ENCODE measurements around the gene TNFSF13B.
"Not testable (repeated sequence)": the region's sequence is repeated elsewhere in the genome, so short reads cannot be mapped to it uniquely, and the experiment has no call there.

The TNFSF13B gene

DNA sequence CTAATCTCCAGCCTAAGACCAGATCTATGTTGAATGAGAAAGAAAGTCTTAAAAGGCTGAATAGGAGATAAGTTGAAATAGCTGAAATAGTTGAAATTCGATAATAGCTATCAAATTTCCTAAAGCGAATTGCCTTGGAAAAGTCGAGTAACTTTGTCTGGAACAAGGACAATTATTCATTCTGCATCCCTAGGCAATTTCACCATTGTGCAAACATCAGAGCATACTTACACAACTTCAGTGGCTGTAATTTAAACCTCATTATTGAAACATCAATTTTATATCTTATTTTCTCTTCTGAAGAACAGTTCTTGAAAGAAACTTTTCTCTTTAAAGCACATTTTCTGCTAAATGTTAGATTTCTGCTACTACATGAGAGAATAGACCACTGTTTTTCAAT, 13.6 kb downstream of the TNFSF13B start:
- DNase-seq: no peak

DNA sequence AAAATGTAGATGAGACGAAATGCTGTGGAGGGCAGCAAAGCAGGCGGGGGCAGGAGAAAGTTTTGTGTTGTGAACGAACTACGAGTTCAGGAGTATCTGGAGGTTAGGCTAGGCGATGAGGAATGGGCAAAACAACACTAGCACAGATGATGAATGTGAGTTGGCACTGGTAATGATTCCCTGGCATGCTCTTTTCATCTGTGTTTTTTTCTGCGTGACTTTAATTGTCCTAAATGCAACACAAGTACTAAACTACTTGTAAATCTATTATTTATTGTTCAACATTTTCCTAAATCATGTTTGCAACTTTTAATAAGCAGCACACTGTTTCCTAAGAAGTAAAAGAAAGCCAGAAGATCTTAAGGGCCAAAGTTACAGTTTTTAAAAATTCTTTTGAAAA, 19.2 kb downstream of the TNFSF13B start:
- DNase-seq: no peak

DNA sequence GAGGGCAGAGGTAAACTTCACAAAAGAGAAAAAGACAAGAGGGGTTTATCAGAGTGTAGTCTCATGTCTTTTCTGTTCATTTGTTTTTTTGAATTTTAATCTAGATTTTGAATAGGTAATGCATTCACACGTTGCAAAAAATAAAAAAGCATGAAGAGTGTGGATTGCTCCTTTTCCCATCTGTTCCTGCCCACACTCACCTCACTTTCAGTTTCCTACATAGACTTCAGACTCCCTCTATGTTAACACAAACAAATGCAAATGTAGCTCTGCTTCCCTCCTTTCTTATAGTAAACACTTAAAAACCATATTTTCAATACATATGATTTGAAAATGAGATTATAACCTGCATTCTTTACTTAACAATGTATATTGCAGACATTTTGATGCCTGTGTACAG, 20.3 kb downstream of the TNFSF13B start:
- no peak for DNase-seq

DNA sequence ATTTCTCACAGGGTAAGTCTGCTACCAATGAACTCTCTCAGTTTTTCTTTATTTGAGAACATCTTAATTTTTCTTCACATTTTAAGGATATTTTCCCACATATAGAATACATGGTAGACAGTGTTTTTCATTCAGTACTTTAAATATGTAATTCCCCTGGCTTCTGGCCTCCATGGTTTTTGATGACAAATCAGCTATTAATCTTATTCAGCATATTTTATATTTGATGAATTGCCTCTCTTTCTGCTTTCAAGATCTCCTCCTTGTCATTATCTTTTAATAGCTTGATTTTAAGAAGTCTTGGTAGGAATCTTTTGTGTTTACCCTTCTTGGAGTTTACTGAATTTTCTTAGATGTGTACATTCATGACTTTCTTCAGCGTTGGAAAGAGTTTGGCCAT, 27.6 kb downstream of the TNFSF13B start:
- no peak for DNase-seq

DNA sequence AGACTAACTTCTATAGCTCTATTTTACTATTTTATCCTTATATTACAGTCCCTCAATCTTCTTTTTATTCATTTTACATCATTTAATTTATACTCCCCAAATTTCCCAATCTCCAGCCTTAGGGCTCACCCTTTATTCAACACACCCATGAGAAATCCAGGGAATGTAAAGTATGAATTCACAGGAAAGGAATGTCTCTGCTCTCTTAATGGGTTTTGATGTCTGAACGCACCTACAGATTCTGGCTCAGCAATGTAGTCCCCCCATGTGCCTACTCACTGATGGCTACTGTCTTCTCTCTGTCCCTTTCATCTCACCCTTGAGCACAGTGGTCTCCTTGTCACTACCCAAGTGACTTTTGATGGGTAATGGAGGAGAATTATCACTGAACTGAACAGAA, 32.8 kb downstream of the TNFSF13B start:
- no peak for DNase-seq

DNA sequence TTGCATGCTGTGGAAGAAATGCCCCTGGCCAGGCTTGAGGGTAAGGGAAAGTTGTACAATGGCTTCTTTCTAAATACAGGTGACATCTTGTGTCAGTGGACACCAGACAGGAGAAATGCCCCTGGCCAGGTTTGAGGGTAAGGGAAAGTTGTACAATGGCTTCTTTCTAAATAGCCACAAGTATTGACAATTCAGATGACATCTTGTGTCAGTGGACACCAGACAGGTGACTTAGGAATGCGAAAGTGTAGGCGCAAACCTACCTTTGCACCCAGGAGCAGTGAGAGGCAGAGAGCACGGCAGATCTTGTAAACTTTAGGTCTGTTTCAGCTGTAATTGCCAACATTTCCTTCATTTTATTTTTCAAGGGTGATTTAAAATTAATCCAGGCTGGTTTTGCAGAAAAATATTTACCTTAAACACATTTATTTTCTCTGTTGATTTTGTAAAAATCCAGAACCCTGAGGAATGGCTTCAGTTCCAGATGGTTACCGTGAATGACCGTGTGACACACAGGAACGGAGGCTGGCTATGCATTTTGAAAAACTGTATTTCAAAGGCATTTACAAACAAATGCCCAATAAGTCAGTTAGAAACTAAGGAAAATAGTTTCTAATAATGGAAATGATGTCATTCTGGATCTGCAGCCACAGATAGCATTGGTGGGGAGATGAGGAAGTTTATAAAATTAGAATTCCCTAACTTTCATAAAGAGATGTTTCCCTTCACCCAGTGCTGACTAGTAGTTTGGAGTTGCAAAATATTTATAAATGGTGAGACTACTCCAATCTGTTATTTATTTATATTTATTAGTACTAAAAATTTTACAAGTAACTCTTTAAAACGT, 34.9 kb downstream of the TNFSF13B start:
- DNase-seq: no peak

DNA sequence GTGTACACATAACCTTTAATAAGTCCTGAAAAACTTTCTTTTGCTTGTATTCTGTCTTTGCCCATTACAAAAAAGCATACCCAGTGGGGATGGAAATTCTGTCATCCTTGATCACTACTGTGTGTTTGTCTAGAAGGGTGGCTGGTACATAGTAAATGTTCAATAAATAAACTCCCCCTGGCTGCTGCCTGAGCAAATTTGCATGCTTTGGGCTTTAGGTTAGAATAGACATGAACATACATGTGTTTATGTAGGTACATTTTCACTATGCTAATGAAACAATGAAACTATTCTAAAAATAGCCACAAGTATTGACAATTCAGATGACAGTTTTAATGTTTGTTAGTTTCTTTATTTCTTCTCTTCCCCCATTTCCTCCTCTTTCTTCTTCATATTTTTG, 36.1 kb downstream of the TNFSF13B start:
- no peak for DNase-seq

DNA sequence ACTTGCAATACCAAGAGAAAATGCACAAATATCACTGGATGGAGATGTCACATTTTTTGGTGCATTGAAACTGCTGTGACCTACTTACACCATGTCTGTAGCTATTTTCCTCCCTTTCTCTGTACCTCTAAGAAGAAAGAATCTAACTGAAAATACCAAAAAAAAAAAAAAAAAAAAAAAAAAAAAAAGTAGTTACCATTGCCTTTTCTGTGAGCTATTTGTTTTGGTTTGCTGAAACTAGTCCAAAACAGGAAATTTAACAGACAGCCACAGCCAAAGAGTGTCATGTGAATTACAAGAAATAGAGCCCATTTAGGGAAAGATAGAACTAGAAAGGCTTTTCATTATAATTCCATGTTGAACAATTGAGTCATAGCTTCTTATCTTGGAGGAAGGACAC, 37.3 kb downstream of the TNFSF13B start:
- DNase-seq: no peak

DNA sequence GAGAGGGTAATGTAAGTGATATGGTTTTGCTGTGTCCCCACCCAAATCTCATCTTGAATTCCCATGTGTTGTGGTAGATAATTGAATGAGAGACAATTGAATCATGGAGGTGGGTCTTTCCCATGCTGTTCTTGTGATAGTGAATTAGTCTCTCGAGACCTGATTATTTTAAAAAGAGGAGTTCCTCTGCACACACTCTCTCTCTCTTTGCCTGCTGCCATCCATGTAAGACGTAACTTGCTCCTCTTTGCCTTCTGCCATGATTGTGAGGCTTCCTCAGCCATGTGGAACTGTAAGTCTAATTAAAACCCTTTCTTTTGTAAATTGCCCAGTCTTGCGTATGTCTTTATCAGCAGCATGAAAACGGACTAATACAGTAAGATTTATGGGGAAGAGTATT, 42.1 kb downstream of the TNFSF13B start:
- DNase-seq: not testable (repeated sequence)

DNA sequence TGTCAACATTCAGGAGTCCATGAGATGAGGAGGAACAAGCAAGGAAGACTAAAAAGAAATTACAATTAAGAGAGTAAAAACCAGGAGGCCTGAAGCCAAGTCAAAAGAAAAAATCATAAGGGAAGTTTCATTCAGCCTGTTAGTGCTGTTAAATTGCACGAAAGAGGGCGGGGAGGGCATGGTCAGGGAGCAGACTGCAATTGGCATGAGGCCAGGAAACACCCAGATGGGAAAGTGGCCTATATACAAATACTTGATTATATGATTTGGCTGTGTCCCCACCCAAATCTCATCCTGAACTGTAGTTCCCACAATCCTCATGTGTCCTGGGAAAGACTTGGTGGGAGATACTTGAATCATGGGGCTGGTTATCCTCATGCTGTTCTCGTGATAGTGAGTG, 43.9 kb downstream of the TNFSF13B start:
- DNase-seq: no peak

DNA sequence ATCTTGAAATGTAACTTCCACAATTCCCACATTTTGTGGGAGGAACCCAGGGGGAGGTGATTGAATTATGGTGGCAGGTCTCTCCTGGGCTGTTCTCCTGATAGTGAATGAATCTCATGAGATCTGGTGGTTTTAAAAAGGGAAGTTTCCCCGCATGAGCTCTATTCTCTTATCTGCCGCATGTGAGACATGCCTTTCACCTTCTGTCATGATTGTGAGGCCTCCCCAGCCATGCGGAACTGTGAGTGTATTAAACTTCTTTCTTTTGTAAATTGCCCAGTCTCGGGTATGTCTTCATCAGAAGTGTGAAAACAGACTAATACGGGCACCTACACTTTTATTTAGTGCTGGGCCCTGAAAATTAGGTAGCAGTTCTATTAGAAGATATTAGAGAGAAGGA, 45.8 kb downstream of the TNFSF13B start:
- DNase-seq: no peak

DNA sequence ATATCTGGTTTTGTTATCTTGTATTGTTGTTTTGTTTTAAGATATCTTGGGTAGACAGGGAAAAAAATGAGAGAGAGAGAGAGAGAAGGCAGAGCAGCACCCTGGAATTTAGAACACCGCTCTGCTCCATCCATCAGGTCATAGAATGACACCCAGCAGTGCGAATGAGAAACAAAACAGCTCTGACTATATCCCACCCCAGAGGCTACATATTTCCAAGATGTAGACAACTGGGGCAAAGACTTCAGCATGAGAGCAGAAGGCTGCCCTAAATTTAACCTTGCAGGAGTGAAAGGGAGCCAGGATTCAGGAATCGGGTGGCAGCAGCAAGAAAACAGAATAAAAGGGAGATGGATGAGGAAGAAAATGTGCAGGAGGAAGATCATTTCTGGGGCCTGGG, 46.5 kb downstream of the TNFSF13B start:
- no peak for DNase-seq

DNA sequence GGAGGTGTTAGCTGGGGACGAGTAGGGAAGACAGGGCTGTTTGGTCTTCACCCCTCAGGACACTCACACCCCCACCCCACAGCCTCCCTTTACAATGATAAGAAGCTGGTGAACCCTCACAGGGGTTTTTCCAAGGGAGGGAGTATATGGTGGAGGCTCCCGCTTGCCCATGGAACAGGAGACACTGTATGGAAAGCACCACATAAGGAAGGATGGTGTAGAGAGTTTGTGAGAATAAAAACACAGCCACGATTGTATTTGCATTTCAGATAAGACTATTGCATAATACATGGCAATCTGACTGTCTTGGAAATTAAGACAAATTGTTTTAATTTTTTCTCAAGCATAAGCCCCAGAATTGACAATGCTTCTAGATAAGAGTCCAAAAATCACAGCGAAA, 46.9 kb downstream of the TNFSF13B start:
- no peak for DNase-seq

DNA sequence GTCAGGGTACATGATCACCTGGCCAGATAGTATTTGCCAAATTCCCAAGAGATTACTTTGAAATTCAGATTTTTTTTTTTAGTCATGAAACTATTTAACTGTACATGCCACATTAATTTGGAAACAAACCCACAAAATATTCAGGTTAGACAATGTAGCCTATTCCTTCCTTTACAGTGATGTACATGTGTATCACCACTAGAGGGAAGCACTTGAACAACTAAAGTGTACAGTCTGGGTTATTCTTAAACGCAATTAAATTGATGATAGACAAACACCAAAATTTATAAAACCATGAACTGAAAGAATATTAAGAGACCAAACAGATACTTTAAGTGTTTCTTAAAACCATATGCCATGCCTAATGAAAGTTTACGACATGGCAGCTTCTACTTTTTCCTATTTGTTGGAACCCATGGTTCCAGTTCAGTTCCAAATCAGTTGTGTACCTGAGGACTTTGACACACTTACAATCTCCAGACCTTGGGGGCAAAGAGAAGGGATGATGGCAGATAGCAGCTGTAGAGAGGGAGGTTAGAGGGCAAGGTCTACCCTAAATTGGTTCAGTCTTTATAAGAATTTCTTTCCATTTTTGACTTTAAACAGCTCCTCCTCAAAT, 52.8 kb downstream of the TNFSF13B start:
- peak; percentile 30 for DNase-seq

DNA sequence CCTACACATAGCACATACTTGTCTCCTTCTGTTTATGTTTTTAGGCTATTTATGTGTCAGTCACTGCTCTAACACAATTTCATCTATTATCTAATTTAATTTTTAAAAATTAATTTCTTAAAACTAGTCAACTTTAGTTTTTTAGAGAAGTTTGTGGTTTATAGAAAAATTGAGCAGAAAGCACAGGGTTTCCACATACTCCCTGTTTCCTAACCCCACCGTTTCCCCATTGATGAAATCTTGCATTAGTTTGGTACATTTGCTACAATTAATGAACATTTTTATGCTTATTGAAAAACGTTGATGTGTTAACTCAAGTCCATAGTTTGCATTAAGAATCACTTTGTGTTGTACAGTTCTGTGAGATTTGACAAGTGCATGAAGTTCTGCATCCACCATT, 53.5 kb downstream of the TNFSF13B start:
- DNase-seq: no peak

DNA sequence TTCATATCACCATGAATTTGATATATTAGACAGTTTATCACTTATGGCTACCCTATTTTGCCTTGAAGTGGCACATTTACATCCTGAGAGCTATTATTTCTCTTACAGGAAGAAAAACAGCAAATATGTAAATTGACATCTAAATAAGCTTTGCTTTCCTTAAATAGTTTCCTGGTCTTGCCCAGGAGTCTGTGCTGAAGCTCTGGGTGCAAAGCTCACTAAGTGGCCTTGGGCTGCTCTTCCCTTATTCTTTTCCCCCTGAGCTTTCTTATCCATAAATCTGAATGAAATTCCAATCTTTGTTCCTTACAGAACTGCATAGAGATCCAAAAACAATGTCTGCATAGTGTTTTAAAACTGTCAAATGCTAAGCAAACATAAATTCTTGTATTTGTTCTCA, 56.3 kb downstream of the TNFSF13B start:
- no peak for DNase-seq

DNA sequence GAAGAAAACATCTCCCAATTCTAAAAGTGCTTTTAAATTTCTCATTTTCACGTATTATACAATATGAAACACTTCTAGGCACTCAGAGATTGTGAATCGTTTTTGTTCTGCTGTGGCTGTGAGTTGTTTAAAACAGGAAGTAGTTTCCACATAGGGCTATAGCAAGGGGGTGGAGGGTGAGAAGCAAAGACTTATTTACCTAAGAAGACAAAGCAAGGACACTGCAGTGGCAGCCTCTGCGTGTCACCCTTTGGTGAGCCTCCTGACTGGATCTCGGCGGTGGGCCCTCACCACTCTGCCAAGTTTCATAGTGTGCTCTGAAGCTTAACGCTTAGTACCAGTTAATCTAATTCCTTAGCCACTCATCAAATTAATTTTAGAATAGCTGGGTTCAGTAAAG, 56.8 kb downstream of the TNFSF13B start:
- DNase-seq: no peak

DNA sequence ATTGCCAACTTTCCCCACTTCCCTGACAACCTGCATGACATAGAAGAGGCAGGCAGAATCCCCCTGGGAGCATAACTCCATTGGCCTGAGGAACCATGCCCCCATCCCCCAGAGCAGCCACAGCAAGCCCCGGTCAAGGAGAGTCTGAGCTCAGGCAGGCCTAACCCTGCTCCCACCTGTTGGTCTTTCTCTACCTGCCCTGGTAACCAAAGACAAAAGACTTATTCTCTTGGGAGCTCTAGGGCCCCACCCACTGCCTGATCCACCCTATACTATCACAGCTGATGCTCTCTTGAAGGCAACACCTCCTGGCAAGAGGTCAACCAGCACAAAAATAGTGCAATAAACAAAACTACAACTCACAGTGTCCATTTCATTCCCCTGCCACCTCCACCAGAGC, 59.3 kb downstream of the TNFSF13B start:
- no peak for DNase-seq

DNA sequence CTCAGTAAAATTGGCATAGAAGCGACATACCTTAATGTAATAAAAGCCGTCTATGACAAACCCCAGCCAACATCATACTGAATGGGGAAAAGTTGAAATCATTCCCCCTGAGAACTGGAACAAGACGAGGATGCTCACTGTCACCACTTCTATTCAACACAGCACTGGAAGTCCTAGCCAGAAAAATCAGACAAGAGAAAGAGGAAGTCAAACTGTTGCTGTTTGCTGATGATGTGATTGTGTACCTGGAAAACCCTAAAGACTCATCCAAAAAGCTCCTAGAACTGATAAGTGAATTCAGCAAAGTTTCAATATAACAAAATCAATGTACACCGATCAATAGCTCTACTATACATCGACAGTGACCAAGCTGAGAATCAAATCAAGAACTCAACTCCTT, 63.3 kb downstream of the TNFSF13B start:
- DNase-seq: no peak

DNA sequence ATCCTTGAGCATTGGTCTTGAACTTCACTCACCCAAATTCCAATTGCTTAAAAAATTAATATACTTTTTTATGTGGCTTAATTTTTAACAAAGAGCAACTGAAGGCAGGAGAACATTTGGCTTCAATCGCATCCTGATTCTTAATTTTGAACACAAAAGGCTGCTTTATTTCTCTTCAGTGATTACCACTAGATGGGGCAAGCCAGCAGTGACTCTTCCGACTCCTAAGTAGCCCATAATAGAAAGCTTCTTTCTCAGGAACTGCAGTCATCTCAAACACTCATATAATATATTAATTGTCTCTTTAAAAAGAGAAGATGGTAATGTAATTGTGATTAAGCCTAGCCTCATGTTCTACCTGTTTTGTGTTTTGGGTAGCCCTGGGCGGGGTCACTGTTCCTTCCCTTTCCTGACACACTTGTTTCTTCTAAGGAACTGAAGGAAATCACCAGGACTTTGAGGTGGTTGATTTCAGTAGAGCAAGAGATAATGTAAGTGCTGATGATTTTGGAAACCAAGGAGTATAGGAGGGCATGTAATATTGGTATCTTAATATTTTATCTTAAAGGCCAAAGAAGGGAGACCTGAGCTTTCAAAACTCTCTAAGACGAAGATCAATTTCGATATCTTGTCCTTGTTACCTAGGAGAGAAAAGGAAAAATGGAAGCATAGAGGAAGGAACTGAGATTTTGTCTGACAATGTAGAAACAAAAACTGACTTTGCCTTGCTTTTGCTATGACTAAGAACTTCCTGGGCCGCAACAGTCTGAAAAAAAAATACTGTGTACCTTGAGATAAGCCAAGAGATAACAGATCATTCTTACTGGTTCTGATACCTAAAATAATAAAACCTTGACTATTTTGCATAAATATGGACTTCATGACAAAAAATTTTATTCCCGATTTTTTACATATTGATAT, 73.1 kb downstream of the TNFSF13B start:
- peak; percentile 47 for DNase-seq

DNA sequence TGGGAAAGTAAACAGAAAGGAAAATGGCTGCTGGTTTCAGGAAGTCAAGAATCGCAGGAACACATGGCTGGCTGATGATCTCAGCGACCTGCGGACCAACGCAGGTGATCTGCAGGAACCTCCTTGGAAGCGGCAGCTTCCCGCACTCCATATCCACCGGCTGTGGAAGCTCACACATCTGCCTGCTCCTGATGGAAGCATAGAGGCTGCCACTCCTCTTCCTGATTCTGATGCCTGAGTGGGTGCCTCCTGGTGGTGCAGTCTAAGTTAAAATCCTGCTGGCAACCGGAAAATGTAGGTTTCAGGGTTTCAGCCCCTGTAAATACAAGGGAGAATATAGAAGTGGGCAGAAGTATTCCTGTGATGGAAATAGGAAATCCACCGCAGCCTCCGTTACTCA, 75.5 kb downstream of the TNFSF13B start:
- DNase-seq: no peak

DNA sequence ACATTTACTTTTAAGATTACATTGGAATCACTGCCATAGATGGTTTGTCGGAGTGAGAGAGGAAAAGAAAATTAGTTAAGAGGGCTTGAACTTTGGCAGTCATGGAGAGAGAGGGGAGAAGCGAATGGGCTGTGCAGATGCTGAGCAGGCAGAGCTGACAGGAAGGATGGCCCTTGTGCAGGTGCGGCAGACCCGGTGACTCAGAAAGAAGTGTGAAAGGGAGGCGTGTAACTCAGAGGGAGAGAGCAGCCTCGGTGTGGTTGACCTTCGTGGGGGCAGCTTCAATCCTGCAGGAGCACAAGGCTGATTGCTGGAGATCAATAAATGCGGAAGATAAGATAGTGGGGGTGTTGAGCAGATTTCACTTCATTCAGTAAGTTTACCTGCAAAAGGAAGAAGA, 76.9 kb downstream of the TNFSF13B start:
- DNase-seq: no peak

DNA sequence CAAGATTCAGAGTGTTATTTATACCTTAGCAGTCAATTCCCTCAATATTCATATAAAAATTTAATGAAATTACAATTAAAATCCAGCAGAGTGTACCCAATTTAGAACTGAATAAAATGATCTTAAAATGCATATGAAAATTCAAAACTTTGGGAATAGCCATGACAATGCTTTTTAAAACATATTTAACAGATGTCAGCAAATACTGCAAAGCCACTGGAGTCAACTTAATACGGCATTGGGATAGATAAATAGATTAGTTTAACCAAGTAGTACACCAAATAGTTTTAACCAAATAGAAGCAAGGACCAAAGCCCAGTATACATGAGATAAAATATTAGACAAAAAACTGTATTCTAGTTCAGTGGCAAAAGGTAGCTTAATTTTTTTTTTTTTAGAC, 79.8 kb downstream of the TNFSF13B start:
- no peak for DNase-seq

DNA sequence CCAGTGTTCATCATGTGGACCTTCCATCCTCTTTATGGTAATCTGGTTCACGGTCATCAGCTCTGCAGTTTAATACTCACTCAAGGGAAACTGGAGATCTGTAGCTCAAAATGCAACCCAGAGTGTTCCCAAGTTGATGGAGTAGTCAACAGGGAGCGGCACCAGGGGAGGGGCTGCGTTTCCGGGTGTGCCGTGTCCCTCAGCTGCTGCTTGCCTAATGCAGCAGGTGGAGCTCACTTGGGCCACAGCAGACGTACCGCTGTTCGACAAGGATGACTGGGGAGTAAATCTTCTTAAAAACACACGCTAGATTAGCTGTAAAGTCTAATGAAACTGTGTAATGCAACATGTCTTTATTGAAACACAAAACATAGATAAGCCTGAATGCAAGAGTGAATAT, 81.1 kb downstream of the TNFSF13B start:
- no peak for DNase-seq

Measured in retina (tissue), 1 donor.